Measurements from ENCODE around the gene MAP3K20.

- TF ChIP-seq POLR2A (IDR thresholded peaks at IDR 0.05; ENCODE audit: low read depth, low read length) (no peak), TAF1 (IDR thresholded peaks at IDR 0.05; ENCODE audit: borderline replicate concordance, low read depth, low read length) (no peak)
Observed at GRCh38 chr2:173213181-173213580, 137.5 kb downstream of the MAP3K20 start.
